ENCODE data around the gene SLC19A2.

GRCh38 chr1:169462385-169462784, 23.4 kb downstream of the SLC19A2 start:
- TF ChIP-seq ZFP3 (CRISPR knock-in tag; IDR thresholded peaks at IDR 0.05) = no peak
- TF ChIP-seq, protein P1, sequence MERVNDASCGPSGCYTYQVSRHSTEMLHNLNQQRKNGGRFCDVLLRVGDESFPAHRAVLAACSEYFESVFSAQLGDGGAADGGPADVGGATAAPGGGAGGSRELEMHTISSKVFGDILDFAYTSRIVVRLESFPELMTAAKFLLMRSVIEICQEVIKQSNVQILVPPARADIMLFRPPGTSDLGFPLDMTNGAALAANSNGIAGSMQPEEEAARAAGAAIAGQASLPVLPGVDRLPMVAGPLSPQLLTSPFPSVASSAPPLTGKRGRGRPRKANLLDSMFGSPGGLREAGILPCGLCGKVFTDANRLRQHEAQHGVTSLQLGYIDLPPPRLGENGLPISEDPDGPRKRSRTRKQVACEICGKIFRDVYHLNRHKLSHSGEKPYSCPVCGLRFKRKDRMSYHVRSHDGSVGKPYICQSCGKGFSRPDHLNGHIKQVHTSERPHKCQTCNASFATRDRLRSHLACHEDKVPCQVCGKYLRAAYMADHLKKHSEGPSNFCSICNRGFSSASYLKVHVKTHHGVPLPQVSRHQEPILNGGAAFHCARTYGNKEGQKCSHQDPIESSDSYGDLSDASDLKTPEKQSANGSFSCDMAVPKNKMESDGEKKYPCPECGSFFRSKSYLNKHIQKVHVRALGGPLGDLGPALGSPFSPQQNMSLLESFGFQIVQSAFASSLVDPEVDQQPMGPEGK (CRISPR knock-in tag; IDR thresholded peaks at IDR 0.05; ENCODE audit: borderline replicate concordance) = no peak
- TF ChIP-seq ESRRG (CRISPR knock-in tag; IDR thresholded peaks at IDR 0.05) = no peak
- no peak for TF ChIP-seq ZFP30 (CRISPR knock-in tag; IDR thresholded peaks at IDR 0.05)
- no peak for TF ChIP-seq PPARA (CRISPR knock-in tag; IDR thresholded peaks at IDR 0.05; ENCODE audit: borderline replicate concordance)
- TF ChIP-seq, protein P2, sequence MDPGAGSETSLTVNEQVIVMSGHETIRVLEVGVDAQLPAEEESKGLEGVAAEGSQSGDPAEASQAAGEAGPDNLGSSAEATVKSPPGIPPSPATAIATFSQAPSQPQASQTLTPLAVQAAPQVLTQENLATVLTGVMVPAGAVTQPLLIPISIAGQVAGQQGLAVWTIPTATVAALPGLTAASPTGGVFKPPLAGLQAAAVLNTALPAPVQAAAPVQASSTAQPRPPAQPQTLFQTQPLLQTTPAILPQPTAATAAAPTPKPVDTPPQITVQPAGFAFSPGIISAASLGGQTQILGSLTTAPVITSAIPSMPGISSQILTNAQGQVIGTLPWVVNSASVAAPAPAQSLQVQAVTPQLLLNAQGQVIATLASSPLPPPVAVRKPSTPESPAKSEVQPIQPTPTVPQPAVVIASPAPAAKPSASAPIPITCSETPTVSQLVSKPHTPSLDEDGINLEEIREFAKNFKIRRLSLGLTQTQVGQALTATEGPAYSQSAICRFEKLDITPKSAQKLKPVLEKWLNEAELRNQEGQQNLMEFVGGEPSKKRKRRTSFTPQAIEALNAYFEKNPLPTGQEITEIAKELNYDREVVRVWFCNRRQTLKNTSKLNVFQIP (CRISPR knock-in tag; IDR thresholded peaks at IDR 0.05; ENCODE audit: borderline replicate concordance, low read depth) = no peak
- no peak for TF ChIP-seq TCF4 (CRISPR knock-in tag; IDR thresholded peaks at IDR 0.05; ENCODE audit: borderline replicate concordance)
- TF ChIP-seq TSHZ2 (CRISPR knock-in tag; IDR thresholded peaks at IDR 0.05) = no peak
- TF ChIP-seq ZNF70 (CRISPR knock-in tag; IDR thresholded peaks at IDR 0.05) = no peak
- TF ChIP-seq CSRNP3 (CRISPR knock-in tag; IDR thresholded peaks at IDR 0.05) = no peak
- no peak for TF ChIP-seq RARB (CRISPR knock-in tag; IDR thresholded peaks at IDR 0.05)
- no peak for TF ChIP-seq ARNTL (CRISPR knock-in tag; IDR thresholded peaks at IDR 0.05; ENCODE audit: borderline replicate concordance, low read depth)
- TF ChIP-seq, protein P3, sequence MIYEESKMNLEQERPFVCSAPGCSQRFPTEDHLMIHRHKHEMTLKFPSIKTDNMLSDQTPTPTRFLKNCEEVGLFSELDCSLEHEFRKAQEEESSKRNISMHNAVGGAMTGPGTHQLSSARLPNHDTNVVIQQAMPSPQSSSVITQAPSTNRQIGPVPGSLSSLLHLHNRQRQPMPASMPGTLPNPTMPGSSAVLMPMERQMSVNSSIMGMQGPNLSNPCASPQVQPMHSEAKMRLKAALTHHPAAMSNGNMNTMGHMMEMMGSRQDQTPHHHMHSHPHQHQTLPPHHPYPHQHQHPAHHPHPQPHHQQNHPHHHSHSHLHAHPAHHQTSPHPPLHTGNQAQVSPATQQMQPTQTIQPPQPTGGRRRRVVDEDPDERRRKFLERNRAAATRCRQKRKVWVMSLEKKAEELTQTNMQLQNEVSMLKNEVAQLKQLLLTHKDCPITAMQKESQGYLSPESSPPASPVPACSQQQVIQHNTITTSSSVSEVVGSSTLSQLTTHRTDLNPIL (CRISPR knock-in tag; IDR thresholded peaks at IDR 0.05; ENCODE audit: low read depth) = no peak

Measured in SK-N-SH treated with all-trans-retinoic acid at 6 μM for 48 hours (cell line).